Sigmoid colon (tissue), 7 donors: ENCODE measurements around the gene LCP1. TPM values are rescaled to one million over a fixed set of nuclear protein-coding genes. Genes with fewer than 3 reads are reported as not detected.

Source experiments
- DNase-seq: peaks from one replicate; pipeline ENCODE4 v3.0.0-alpha.2; 2019
- H3K27ac ChIP-seq, 4 donors: fragments of 200-600 bp; sonication (generic); one replicate each; pipeline ENCODE4 v1.5.1; 2016 to 2019; ENCODE audit warnings: mild to moderate bottlenecking in 1 of 4
- H3K27me3 ChIP-seq, 3 donors: fragments of 200-600 bp; sonication (generic); one replicate each; pipeline ENCODE4 v1.5.1; 2019; ENCODE audit warnings: mild to moderate bottlenecking in 1 of 3
- H3K36me3 ChIP-seq, 4 donors: fragments of 200-600 bp; sonication (generic); one replicate each; pipeline ENCODE4 v1.5.1; 2016 to 2019
- H3K4me1 ChIP-seq, 4 donors: fragments of 200-600 bp; sonication (generic); one replicate each; pipeline ENCODE4 v1.5.1; 2017 to 2019
- H3K4me3 ChIP-seq, 4 donors: fragments of 200-600 bp; sonication (generic); one replicate each; pipeline ENCODE4 v1.5.1; 2017 to 2019; ENCODE audit warnings: mild to moderate bottlenecking in 2 of 4, moderate library complexity in 1 of 4
- H3K9me3 ChIP-seq, 4 donors: fragments of 200-600 bp in 3 of 4; sonication (generic) in 3 of 4; one replicate each; pipeline versions ENCODE4 v1.5.1 to v1.6.1; 2013 to 2019
- CTCF ChIP-seq, 4 experiments: fragments of 450-650 bp in 3 of 4; fragments of 200-600 bp in 1 of 4; IDR thresholded peaks; one replicate each; pipeline ENCODE4 v1.5.1; 2016 to 2019; ENCODE audit warnings: antibody characterized with exemption in 4 of 4, mild to moderate bottlenecking in 3 of 4, moderate library complexity in 2 of 4
- EP300 ChIP-seq, 4 donors: sonication (generic); formaldehyde crosslinking; IDR thresholded peaks; one replicate each; pipeline ENCODE4 v1.6.1; 2017; ENCODE audit warnings: antibody characterized with exemption in 4 of 4
- POLR2A ChIP-seq, 2 donors: fragments of 450-650 bp; IDR thresholded peaks; one replicate each; pipeline ENCODE4 v1.6.1; 2016; ENCODE audit warnings: antibody characterized with exemption in 2 of 2, mild to moderate bottlenecking in 2 of 2, moderate library complexity in 2 of 2
- POLR2AphosphoS5 ChIP-seq, 4 donors: sonication (generic); formaldehyde crosslinking; IDR thresholded peaks; one replicate each; pipeline ENCODE4 v1.6.1; 2017; ENCODE audit warnings: antibody characterized with exemption in 4 of 4
- WGBS, 2 donors: extraction: QIAGEN DNeasy Blood & Tissue Kit; methylation state at CpG; one replicate each; pipeline ENCODE4 v1.1.7; 2013; 5-methylcytosine and 5-hydroxymethylcytosine counted together
- intact Hi-C: fragments of 100-400 bp; cut with DNase I; formaldehyde crosslinking; loops from one replicate; pipeline ENCODE4 v1.15.1; 2023
- polyA plus RNA-seq, 3 donors: library from polyadenylated mRNA; stranded (reverse); fragments of 200-250 nt; gene quantifications; one replicate each; pipeline ENCODE4 v1.2.3, GENCODE V29; 2013
- total RNA-seq, 4 donors: library from RNA; depleted of rRNA; stranded (reverse); fragments of >200 nt; gene quantifications; one replicate each; pipeline ENCODE4 v1.1.0, GENCODE V29; 2016
- donor health status: healthy with polysubstance abuse.
- donor health status: Bipolar disorder and iron deficiency.
- donor health status: healthy.

Gene LCP1
- total and polyA plus RNA-seq, 7 donors = 10.0 to 112 (median 27.4) TPM

GRCh38 chr13:46143184-46143701 lies 38.7 kb downstream of the LCP1 start:
- 30 to 63% methylated on average over 4 of the region's 4 CpGs for WGBS, 2 donors
- Histone ChIP-seq H3K9me3 (no peaks in the 10 kb centered on the region), H3K27ac (no peak overlapping the region), H3K4me3 (no peak overlapping the region), H3K27me3 (no peaks in the 10 kb centered on the region), H3K4me1 (no peaks in the 10 kb centered on the region), H3K36me3 (no peaks in the 10 kb centered on the region)
- DNase-seq = no peak
- intact Hi-C loops = no loop called here
- TF ChIP-seq POLR2AphosphoS5 (IDR thresholded peaks at IDR 0.05) = no peak
- no peak for TF ChIP-seq CTCF (IDR thresholded peaks at IDR 0.05)
- no peak for TF ChIP-seq POLR2A (IDR thresholded peaks at IDR 0.05)
- TF ChIP-seq EP300 (IDR thresholded peaks at IDR 0.05) = no peak

GRCh38 chr13:46142776-46143175 lies 39.2 kb downstream of the LCP1 start:
- WGBS, 2 donors = 16 to 64% methylated on average over 3 of the region's 3 CpGs
- Histone ChIP-seq H3K9me3 (no peaks in the 10 kb centered on the region), H3K27ac (no peak overlapping the region), H3K27me3 (no peaks in the 10 kb centered on the region), H3K4me3 (no peak overlapping the region), H3K4me1 (no peaks in the 10 kb centered on the region), H3K36me3 (no peaks in the 10 kb centered on the region)
- intact Hi-C loops = no loop called here
- no peak for DNase-seq
- TF ChIP-seq POLR2A (IDR thresholded peaks at IDR 0.05) (no peak), POLR2AphosphoS5 (IDR thresholded peaks at IDR 0.05) (no peak), EP300 (IDR thresholded peaks at IDR 0.05) (no peak), CTCF (IDR thresholded peaks at IDR 0.05) (no peak)

- Histone ChIP-seq H3K36me3 (no peaks in the 10 kb centered on the region), H3K27ac (no peak overlapping the region), H3K4me1 (no peaks in the 10 kb centered on the region), H3K4me3 (no peak overlapping the region), H3K27me3 (no peaks in the 10 kb centered on the region), H3K9me3 (no peaks in the 10 kb centered on the region)
- intact Hi-C loops = no loop called here
- no peak for DNase-seq
- TF ChIP-seq POLR2A (IDR thresholded peaks at IDR 0.05) = no peak
- TF ChIP-seq EP300 (IDR thresholded peaks at IDR 0.05) = no peak
- WGBS, 2 donors = 76 to 86% methylated on average over 2 of the region's 2 CpGs
Measured at GRCh38 chr13:46140044-46140443, 41.9 kb downstream of the LCP1 start.

GRCh38 chr13:46137627-46138317 lies 44.2 kb downstream of the LCP1 start:
- intact Hi-C loops = no loop called here
- H3K27me3 ChIP-seq = no peaks in the 10 kb centered on the region
- no peaks in the 10 kb centered on the region for H3K36me3 ChIP-seq
- H3K4me1 ChIP-seq = no peaks in the 10 kb centered on the region
- WGBS, 2 donors = 77 to 84% methylated on average over 2 of the region's 2 CpGs
- no peaks in the 10 kb centered on the region for H3K9me3 ChIP-seq
- H3K4me3 ChIP-seq = no peak overlapping the region
- TF ChIP-seq POLR2A (IDR thresholded peaks at IDR 0.05) (no peak), EP300 (IDR thresholded peaks at IDR 0.05) (no peak), POLR2AphosphoS5 (IDR thresholded peaks at IDR 0.05) (no peak), CTCF (IDR thresholded peaks at IDR 0.05) (no peak)
- DNase-seq = no peak
- H3K27ac ChIP-seq = no peak overlapping the region

GRCh38 chr13:46136688-46137087 lies 45.3 kb downstream of the LCP1 start:
- intact Hi-C loops = no loop called here
- Histone ChIP-seq H3K4me3 (no peak overlapping the region), H3K27me3 (no peaks in the 10 kb centered on the region), H3K27ac (no peak overlapping the region), H3K4me1 (no peaks in the 10 kb centered on the region), H3K36me3 (no peaks in the 10 kb centered on the region), H3K9me3 (no peaks in the 10 kb centered on the region)
- DNase-seq = no peak
- TF ChIP-seq POLR2A (IDR thresholded peaks at IDR 0.05) = no peak
- no peak for TF ChIP-seq POLR2AphosphoS5 (IDR thresholded peaks at IDR 0.05)
- TF ChIP-seq CTCF (IDR thresholded peaks at IDR 0.05) = no peak
- TF ChIP-seq EP300 (IDR thresholded peaks at IDR 0.05) = no peak
- WGBS, 2 donors = 83 to 89% methylated on average over 4 of the region's 4 CpGs
